Frontal cortex (tissue), 4 donors: ENCODE results near the gene ACTL9. TPM values are rescaled to one million over a fixed set of nuclear protein-coding genes. Genes with fewer than 3 reads are reported as not detected.

Source experiments
- DNase-seq, 2 donors: peaks; one replicate each; pipeline ENCODE4 v3.0.0; 2012; ENCODE audit warnings: low spot score in 2 of 2
- FAIRE-seq: peaks from 2 replicates; lab custom pipeline; 2012; peaks lifted over from hg19 to GRCh38; lab: Jason Lieb, UNC
- total RNA-seq: library from RNA; depleted of rRNA; stranded (reverse); fragments of >200 nt; gene quantifications from one replicate; pipeline ENCODE4 v1.2.3, GENCODE V29; 2014
- donor health status: control.
- donor health status: control.
- donor health status: control.

ACTL9 gene
- total RNA-seq, 1 donor from 2014 or later, result not detected

DNA sequence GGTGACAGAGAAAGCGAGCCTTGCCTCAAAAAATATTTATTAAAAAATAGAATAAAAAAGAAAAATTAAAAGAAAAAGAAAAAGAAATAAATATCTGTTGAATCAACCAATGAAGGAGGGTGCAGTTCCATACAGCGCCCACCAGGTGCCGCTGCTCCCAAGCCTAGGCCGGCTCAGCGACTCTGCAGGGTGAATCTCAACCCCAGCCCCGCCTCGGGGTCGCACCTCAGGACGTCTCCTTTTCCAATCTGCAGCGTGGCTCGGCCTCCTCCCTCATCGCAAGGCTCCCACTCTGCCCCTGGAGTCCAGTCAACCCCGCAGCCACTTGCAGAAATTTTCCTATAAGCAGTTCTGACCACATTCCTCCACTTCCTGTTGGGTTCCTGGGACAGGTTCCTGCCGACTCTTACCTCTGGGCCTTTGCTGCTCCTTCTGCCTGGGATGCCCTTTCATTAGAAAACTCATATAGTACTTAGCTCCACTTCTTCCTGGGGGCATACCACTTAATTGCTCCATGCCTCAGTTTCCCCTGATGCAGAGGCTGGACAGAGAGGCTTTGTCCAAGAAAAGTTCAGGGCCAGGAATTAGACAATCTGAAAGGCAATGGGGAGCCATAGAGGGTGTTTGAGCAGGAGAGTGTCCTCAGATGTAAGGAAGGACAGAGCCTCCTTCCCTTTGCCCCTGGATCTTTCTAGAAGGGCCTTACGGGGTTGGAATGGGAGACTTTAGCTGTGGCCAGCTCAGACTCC is 43.8 kb downstream of the ACTL9 start:
- DNase-seq (peak in 1 of 2 donors; percentile 79), FAIRE-seq (no peak)

DNA sequence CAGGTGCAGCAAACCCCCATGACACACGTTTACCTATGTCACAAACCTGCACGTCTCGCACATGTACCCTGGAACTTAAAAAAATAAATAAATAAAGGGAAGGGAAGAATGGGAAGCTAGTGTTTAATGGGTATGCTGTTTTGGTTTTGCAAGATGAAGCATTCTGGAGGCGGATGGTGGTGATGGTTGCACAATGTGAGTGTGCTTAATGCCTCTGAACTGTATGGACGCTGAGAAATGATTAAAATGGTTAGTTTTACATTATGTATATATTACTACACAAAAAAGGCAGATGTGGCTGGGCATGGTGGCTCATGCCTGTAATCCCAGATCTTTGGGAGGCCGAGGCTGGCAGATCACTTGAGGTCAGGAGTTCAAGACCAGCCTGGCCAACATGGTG is 50.4 kb downstream of the ACTL9 start:
- no peak for DNase-seq
- no peak for FAIRE-seq

Other genes starting within 250 kb of the ACTL9 start
- gene PRAM1, start 196.2 kb downstream of the ACTL9 start, total RNA-seq, result not detected
- gene ZNF414, start 184.6 kb downstream of the ACTL9 start, total RNA-seq, result 2.4 TPM
- 1.6 TPM for gene MYO1F, start 121.4 kb downstream of the ACTL9 start, total RNA-seq
- gene ADAMTS10, start 88.1 kb downstream of the ACTL9 start, total RNA-seq, result 34.6 TPM
- gene NFILZ, start 68.2 kb downstream of the ACTL9 start, total RNA-seq, result not detected
- gene OR2Z1, start 22.8 kb upstream of the ACTL9 start, total RNA-seq, result not detected
- 50.1 TPM for gene ZNF558, start 133.5 kb upstream of the ACTL9 start, total RNA-seq
- gene MBD3L1, start 133.6 kb upstream of the ACTL9 start, total RNA-seq, result not detected